KOPT-K1 (cell line): ENCODE results near the gene MED27.

Source experiments
- H3K27ac ChIP-seq: fragments of 200-600 bp; sonication (generic); 2 replicates; pipeline ENCODE4 v1.5.1; 2016; ENCODE audit warnings: antibody characterized with exemption, mild to moderate bottlenecking, low read depth, low read length; ENCODE audit not compliant: poor library complexity, severe bottlenecking
- H3K36me3 ChIP-seq: fragments of 200-600 bp; sonication (generic); 2 replicates; pipeline ENCODE4 v1.5.1; 2017; ENCODE audit warnings: antibody characterized with exemption, mild to moderate bottlenecking, low read length, moderate library complexity; ENCODE audit not compliant: insufficient read depth
- H3K9me3 ChIP-seq: fragments of 200-600 bp; sonication (generic); 2 replicates; pipeline ENCODE4 v1.5.1; 2017; ENCODE audit warnings: antibody characterized with exemption, low read length, mild to moderate bottlenecking; ENCODE audit not compliant: insufficient read depth, poor library complexity, severe bottlenecking

The MED27 gene

DNA sequence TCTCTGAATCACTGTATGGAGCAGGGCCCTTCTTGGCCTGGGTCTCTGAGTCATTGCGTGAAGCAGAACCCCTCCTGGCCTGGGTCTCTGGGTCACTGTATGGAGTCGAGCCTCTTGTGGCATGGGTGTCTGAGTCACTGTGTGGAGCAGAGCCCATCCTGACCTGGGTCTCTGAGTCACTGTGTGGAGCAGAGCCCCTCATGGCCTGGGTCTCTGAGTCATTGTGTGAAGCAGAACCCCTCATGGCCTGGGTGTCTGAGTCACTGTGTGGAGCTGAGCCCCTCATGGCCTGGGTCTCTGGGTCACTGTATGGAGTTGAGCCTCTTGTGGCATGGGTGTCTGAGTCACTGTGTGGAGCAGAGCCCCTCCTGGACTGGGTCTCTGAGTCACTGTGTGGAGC, 245.8 kb downstream of the MED27 start:
- no peak overlapping the region for H3K27ac ChIP-seq
- H3K36me3 ChIP-seq = no peaks in the 10 kb centered on the region
- no peaks in the 10 kb centered on the region for H3K9me3 ChIP-seq

- Histone ChIP-seq H3K9me3 (no peaks in the 10 kb centered on the region), H3K27ac (no peak overlapping the region), H3K36me3 (no peaks in the 10 kb centered on the region)
Observed at GRCh38 chr9:131833083-131833482, 246.6 kb downstream of the MED27 start.

GRCh38 chr9:131831380-131832165, 248.1 kb downstream of the MED27 start:
- Histone ChIP-seq H3K36me3 (no peaks in the 10 kb centered on the region), H3K9me3 (no peaks in the 10 kb centered on the region), H3K27ac (no peak overlapping the region)

GRCh38 chr9:131827821-131828369, 251.8 kb downstream of the MED27 start:
- no peaks in the 10 kb centered on the region for H3K9me3 ChIP-seq
- no peak overlapping the region for H3K27ac ChIP-seq
- no peaks in the 10 kb centered on the region for H3K36me3 ChIP-seq

GRCh38 chr9:131826966-131827525, 252.6 kb downstream of the MED27 start:
- H3K36me3 ChIP-seq = no peaks in the 10 kb centered on the region

GRCh38 chr9:131826053-131826452, 253.6 kb downstream of the MED27 start:
- no peak overlapping the region for H3K27ac ChIP-seq
- H3K36me3 ChIP-seq = no peaks in the 10 kb centered on the region

More at GRCh38 chr9:131826966-131827525, 252.6 kb downstream of the MED27 start:
- H3K27ac ChIP-seq = no peak overlapping the region
- H3K9me3 ChIP-seq = no peaks in the 10 kb centered on the region

GRCh38 chr9:131824953-131825495, 254.6 kb downstream of the MED27 start:
- H3K27ac ChIP-seq = no peak overlapping the region
- H3K9me3 ChIP-seq = no peaks in the 10 kb centered on the region
- no peaks in the 10 kb centered on the region for H3K36me3 ChIP-seq

More at GRCh38 chr9:131826053-131826452, 253.6 kb downstream of the MED27 start:
- no peaks in the 10 kb centered on the region for H3K9me3 ChIP-seq

- H3K27ac ChIP-seq = no peak overlapping the region
- no peaks in the 10 kb centered on the region for H3K36me3 ChIP-seq
- no peaks in the 10 kb centered on the region for H3K9me3 ChIP-seq
Observed at GRCh38 chr9:131824155-131824594, 255.5 kb downstream of the MED27 start.

- H3K36me3 ChIP-seq = no peaks in the 10 kb centered on the region
- no peak overlapping the region for H3K27ac ChIP-seq
- H3K9me3 ChIP-seq = no peaks in the 10 kb centered on the region
Observed at GRCh38 chr9:131823701-131824146, 255.9 kb downstream of the MED27 start.

DNA sequence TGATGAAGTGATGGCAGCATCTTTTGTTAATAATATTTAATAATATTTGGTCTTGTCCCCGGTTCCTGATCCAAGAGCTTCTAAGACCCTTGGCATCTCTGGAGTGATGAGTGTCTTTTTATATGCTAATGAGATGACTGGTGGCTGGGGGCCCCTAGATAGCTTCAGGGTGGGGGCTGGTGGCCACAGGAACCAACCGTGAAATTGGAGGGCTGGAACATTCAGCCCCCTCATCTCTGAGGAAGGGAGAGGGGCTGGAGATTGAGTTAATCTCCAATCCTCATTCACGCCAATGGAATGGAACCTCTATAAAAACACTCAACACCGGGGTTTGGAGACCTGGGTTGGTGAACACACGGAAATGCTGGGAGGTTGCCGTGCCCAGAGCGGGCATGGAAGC, 261.6 kb downstream of the MED27 start:
- no peaks in the 10 kb centered on the region for H3K36me3 ChIP-seq
- no peaks in the 10 kb centered on the region for H3K9me3 ChIP-seq

GRCh38 chr9:131817627-131818026, 262.0 kb downstream of the MED27 start:
- no peaks in the 10 kb centered on the region for H3K36me3 ChIP-seq
- no peaks in the 10 kb centered on the region for H3K9me3 ChIP-seq
- no peak overlapping the region for H3K27ac ChIP-seq

More for the DNA sequence above, 261.6 kb downstream of the MED27 start:
- no peak overlapping the region for H3K27ac ChIP-seq

GRCh38 chr9:131817073-131817472, 262.6 kb downstream of the MED27 start:
- no peaks in the 10 kb centered on the region for H3K9me3 ChIP-seq
- H3K36me3 ChIP-seq = no peaks in the 10 kb centered on the region
- no peak overlapping the region for H3K27ac ChIP-seq

GRCh38 chr9:131815970-131816873, 263.4 kb downstream of the MED27 start:
- Histone ChIP-seq H3K9me3 (no peaks in the 10 kb centered on the region), H3K36me3 (no peaks in the 10 kb centered on the region), H3K27ac (no peak overlapping the region)

GRCh38 chr9:131814707-131815106, 265.0 kb downstream of the MED27 start:
- Histone ChIP-seq H3K36me3 (no peaks in the 10 kb centered on the region), H3K27ac (no peak overlapping the region), H3K9me3 (no peaks in the 10 kb centered on the region)
